ENCODE data around the gene MAP1LC3B.

DNA sequence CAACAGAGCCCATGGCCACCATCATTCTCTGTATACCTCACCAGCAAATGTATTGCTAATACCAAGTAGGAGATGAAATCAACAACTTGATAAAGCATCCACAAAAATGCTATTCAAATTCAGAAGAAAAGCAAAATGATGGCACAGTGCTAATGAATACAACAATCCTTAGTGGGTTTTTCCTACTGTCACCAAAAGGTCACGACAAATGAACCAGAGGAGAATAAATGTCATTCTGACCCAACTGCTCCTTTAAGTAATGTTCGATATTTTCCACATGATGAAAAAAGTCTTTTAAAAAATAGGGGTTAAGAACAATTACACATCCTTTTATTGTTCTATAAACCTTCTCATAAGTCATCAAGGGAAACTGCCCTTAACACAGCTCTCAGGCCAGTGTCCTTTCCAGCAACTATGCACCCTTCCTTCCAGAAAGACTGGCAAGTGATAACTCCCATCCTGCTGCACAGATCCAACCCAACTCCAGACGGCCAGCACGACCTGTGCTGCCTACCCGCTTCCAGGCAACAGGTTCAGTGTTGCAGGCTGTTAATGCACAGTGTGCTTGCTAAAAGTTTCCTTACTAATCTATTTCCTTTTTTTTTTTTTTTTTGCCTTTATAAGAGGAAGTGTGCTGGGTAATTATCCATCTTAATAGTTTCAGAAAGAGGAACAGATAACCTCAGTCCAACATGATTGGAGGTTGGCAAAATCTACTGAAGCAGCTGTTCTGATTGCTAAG, 23.9 kb upstream of the MAP1LC3B start:
- TF ChIP-seq, protein P1, sequence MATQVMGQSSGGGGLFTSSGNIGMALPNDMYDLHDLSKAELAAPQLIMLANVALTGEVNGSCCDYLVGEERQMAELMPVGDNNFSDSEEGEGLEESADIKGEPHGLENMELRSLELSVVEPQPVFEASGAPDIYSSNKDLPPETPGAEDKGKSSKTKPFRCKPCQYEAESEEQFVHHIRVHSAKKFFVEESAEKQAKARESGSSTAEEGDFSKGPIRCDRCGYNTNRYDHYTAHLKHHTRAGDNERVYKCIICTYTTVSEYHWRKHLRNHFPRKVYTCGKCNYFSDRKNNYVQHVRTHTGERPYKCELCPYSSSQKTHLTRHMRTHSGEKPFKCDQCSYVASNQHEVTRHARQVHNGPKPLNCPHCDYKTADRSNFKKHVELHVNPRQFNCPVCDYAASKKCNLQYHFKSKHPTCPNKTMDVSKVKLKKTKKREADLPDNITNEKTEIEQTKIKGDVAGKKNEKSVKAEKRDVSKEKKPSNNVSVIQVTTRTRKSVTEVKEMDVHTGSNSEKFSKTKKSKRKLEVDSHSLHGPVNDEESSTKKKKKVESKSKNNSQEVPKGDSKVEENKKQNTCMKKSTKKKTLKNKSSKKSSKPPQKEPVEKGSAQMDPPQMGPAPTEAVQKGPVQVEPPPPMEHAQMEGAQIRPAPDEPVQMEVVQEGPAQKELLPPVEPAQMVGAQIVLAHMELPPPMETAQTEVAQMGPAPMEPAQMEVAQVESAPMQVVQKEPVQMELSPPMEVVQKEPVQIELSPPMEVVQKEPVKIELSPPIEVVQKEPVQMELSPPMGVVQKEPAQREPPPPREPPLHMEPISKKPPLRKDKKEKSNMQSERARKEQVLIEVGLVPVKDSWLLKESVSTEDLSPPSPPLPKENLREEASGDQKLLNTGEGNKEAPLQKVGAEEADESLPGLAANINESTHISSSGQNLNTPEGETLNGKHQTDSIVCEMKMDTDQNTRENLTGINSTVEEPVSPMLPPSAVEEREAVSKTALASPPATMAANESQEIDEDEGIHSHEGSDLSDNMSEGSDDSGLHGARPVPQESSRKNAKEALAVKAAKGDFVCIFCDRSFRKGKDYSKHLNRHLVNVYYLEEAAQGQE (IDR thresholded peaks at IDR 0.05; ENCODE audit: insufficient read depth in 1 of 2, low read depth in 2 of 2, low read length in 2 of 2), result no peak
- no peak for TF ChIP-seq FOXP2 (optimal IDR thresholded peaks at IDR 0.05; ENCODE audit: borderline replicate concordance, extremely low read depth, extremely low read length, insufficient read depth)
- TF ChIP-seq POLR2AphosphoS5 (IDR thresholded peaks at IDR 0.05; ENCODE audit: low read depth, low read length), result no peak
- TF ChIP-seq SIN3A (IDR thresholded peaks at IDR 0.05; ENCODE audit: borderline replicate concordance, insufficient read depth, low read length), result no peak

Data from PFSK-1 (cell line).